HL-60 (cell line): ENCODE data around the gene ZNF341.

ENCODE experiments used
- CTCF ChIP-seq: IDR thresholded peaks from one replicate; pipeline ENCODE4 v1.5.1; 2011; ENCODE audit warnings: low read length, control low read depth, inconsistent platforms; ENCODE audit not compliant: insufficient read depth
- GABPA ChIP-seq: IDR thresholded peaks from 2 replicates; pipeline ENCODE4 v1.6.1; 2012; ENCODE audit warnings: low read depth
- POLR2AphosphoS5 ChIP-seq: IDR thresholded peaks from 2 replicates; pipeline ENCODE4 v1.6.1; 2012; ENCODE audit warnings: low read depth
- SPI1 ChIP-seq: IDR thresholded peaks from 2 replicates; pipeline ENCODE4 v1.6.1; 2012; ENCODE audit warnings: low read depth, mild to moderate bottlenecking, borderline replicate concordance
- TF ChIP-seq, protein P1 (sequence below): IDR thresholded peaks from 2 replicates; pipeline ENCODE4 v1.6.1; 2012; ENCODE audit warnings: low read depth; ENCODE audit not compliant: insufficient replicate concordance

DNA sequence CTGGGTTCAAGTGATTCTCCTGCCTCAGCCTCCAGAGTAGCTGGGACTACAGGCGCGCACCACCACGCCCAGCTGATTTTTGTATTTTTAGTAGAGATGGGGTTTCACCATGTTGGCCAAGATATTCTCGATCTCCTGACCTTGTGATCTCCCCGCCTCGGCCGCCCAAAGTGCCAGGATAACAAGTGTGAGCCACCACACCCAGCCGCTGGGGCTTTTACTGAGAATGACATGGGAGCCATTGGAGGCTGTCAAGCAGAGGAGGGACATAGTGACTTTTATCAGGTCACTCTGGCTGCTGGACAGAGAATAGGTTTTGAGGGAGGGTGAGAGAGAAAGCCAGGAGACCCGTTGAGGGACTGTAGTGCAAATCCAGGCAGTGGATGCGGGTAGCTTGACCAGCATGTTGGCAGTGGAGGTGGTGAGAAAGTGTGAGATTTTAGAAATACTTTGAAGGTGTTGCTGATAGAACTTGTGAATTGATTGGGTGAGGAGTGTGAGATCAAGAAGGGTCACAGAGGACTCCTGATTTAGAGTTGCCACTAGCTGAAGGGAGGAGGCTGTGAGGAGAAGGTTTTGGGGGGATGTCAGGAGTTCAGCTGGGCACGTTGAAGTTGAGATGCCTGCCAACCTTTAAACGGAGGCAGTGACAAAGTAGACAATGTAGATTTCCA lies 14.7 kb downstream of the ZNF341 start:
- TF ChIP-seq, protein P1, sequence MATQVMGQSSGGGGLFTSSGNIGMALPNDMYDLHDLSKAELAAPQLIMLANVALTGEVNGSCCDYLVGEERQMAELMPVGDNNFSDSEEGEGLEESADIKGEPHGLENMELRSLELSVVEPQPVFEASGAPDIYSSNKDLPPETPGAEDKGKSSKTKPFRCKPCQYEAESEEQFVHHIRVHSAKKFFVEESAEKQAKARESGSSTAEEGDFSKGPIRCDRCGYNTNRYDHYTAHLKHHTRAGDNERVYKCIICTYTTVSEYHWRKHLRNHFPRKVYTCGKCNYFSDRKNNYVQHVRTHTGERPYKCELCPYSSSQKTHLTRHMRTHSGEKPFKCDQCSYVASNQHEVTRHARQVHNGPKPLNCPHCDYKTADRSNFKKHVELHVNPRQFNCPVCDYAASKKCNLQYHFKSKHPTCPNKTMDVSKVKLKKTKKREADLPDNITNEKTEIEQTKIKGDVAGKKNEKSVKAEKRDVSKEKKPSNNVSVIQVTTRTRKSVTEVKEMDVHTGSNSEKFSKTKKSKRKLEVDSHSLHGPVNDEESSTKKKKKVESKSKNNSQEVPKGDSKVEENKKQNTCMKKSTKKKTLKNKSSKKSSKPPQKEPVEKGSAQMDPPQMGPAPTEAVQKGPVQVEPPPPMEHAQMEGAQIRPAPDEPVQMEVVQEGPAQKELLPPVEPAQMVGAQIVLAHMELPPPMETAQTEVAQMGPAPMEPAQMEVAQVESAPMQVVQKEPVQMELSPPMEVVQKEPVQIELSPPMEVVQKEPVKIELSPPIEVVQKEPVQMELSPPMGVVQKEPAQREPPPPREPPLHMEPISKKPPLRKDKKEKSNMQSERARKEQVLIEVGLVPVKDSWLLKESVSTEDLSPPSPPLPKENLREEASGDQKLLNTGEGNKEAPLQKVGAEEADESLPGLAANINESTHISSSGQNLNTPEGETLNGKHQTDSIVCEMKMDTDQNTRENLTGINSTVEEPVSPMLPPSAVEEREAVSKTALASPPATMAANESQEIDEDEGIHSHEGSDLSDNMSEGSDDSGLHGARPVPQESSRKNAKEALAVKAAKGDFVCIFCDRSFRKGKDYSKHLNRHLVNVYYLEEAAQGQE, result no peak
- no peak for TF ChIP-seq POLR2AphosphoS5
- no peak for TF ChIP-seq CTCF
- TF ChIP-seq GABPA, result no peak
- TF ChIP-seq SPI1, result no peak
